Liver (tissue), 9 donors: ENCODE measurements around the gene CCL2. TPM values are rescaled to one million over a fixed set of nuclear protein-coding genes. Genes with fewer than 3 reads are reported as not detected.

ENCODE experiments used
- DNase-seq: peaks from one replicate; pipeline ENCODE4 v3.0.0-alpha.2; 2017; ENCODE audit warnings: low spot score
- H3K27ac ChIP-seq, 2 donors: one replicate each; pipeline ENCODE4 v1.7.0; 2013; ENCODE audit warnings: inconsistent platforms in 2 of 2, low read length in 2 of 2, control low read depth in 1 of 2, low read depth in 1 of 2, mild to moderate bottlenecking in 1 of 2
- H3K27me3 ChIP-seq, 4 donors: one replicate each; pipeline versions ENCODE4 v1.6.1 to v1.7.0; 2013; ENCODE audit warnings: low read length in 3 of 4, inconsistent platforms in 1 of 4, mild to moderate bottlenecking in 1 of 4, moderate library complexity in 1 of 4; ENCODE audit not compliant: control insufficient read depth in 4 of 4, insufficient read depth in 4 of 4
- H3K36me3 ChIP-seq, 4 donors: one replicate each; pipeline versions ENCODE4 v1.6.1 to v1.7.0; 2013; ENCODE audit warnings: low read length in 3 of 4, mild to moderate bottlenecking in 3 of 4, low read depth in 1 of 4, moderate library complexity in 1 of 4; ENCODE audit not compliant: control insufficient read depth in 4 of 4, insufficient read depth in 3 of 4
- H3K4me1 ChIP-seq, 4 donors: one replicate each; pipeline versions ENCODE4 v1.6.1 to v1.7.0; 2013; ENCODE audit warnings: low read length in 3 of 4, mild to moderate bottlenecking in 3 of 4, moderate library complexity in 1 of 4; ENCODE audit not compliant: control insufficient read depth in 4 of 4, insufficient read depth in 4 of 4
- H3K4me3 ChIP-seq, 3 donors: one replicate each; pipeline versions ENCODE4 v1.6.1 to v1.7.0; 2013; ENCODE audit warnings: low read length in 3 of 3, control low read depth in 1 of 3, low read depth in 1 of 3, mild to moderate bottlenecking in 1 of 3
- H3K9ac ChIP-seq, 2 donors: one replicate each; pipeline ENCODE4 v1.7.0; 2013; ENCODE audit warnings: low read length in 2 of 2, mild to moderate bottlenecking in 2 of 2, moderate library complexity in 2 of 2, control low read depth in 1 of 2, low read depth in 1 of 2
- H3K9me3 ChIP-seq, 4 donors: one replicate each; pipeline versions ENCODE4 v1.6.1 to v1.7.0; 2013; ENCODE audit warnings: low read length in 3 of 4; ENCODE audit not compliant: control insufficient read depth in 4 of 4
- EGR1 ChIP-seq, 2 donors: IDR thresholded peaks; 2 replicates each; pipeline ENCODE4 v1.6.1; 2016 to 2018; ENCODE audit warnings: antibody characterized with exemption in 2 of 2, low read depth in 2 of 2
- FOXA1 ChIP-seq: IDR thresholded peaks from 2 replicates; pipeline ENCODE4 v1.6.1; 2016; ENCODE audit warnings: antibody characterized with exemption
- FOXA2 ChIP-seq: IDR thresholded peaks from 2 replicates; pipeline ENCODE4 v1.6.1; 2016; ENCODE audit warnings: antibody characterized with exemption
- GABPA ChIP-seq, 2 donors: IDR thresholded peaks in 1 of 2; conservative IDR thresholded peaks in 1 of 2; 2 replicates each; pipeline ENCODE4 v1.6.1; 2016; ENCODE audit warnings: antibody characterized with exemption in 2 of 2, mild to moderate bottlenecking in 1 of 2, moderate library complexity in 1 of 2
- HNF4A ChIP-seq, 2 donors: conservative IDR thresholded peaks; 2 replicates each; pipeline ENCODE4 v1.6.1; 2016; ENCODE audit warnings: antibody characterized with exemption in 2 of 2, mild to moderate bottlenecking in 2 of 2
- HNF4G ChIP-seq: IDR thresholded peaks from 2 replicates; pipeline ENCODE4 v1.6.1; 2016; ENCODE audit warnings: antibody characterized with exemption
- RAD21 ChIP-seq, 2 donors: IDR thresholded peaks; 2 replicates each; pipeline ENCODE4 v1.6.1; 2016; ENCODE audit warnings: antibody characterized with exemption in 2 of 2, mild to moderate bottlenecking in 2 of 2
- RXRA ChIP-seq, 2 donors: IDR thresholded peaks; 2 replicates each; pipeline ENCODE4 v1.6.1; 2017 to 2018; ENCODE audit warnings: antibody characterized with exemption in 2 of 2, mild to moderate bottlenecking in 1 of 2
- SP1 ChIP-seq: IDR thresholded peaks from 2 replicates; pipeline ENCODE4 v1.6.1; 2018; ENCODE audit warnings: antibody characterized with exemption, mild to moderate bottlenecking
- TAF1 ChIP-seq: conservative IDR thresholded peaks from 2 replicates; pipeline ENCODE4 v1.6.1; 2016; ENCODE audit warnings: antibody characterized with exemption, mild to moderate bottlenecking
- YY1 ChIP-seq: IDR thresholded peaks from 2 replicates; pipeline ENCODE4 v1.6.1; 2016; ENCODE audit warnings: antibody characterized with exemption, mild to moderate bottlenecking
- WGBS: extraction: QIAGEN DNeasy Blood & Tissue Kit; methylation state at CpG from one replicate; pipeline ENCODE4 v1.1.7; 2013; 5-methylcytosine and 5-hydroxymethylcytosine counted together
- polyA plus RNA-seq, 2 donors: library from polyadenylated mRNA; stranded (reverse) in 1 of 2; unstranded in 1 of 2; fragments of 200-250 nt in 1 of 2; fragments of >200 nt in 1 of 2; fragmentation: Nextera tagmentation in 1 of 2; extraction: Ambion mirVana in 1 of 2; gene quantifications; one replicate each; pipeline versions ENCODE4 v1.2.1 to v1.2.3, GENCODE V29; 2013 to 2015
- total RNA-seq, 2 donors: library from RNA; depleted of rRNA; stranded (reverse); fragments of >200 nt; gene quantifications; one replicate each; pipeline ENCODE4 v1.2.3, GENCODE V29; 2014
- TF ChIP-seq, protein P1 (sequence below): IDR thresholded peaks from 2 replicates; pipeline ENCODE4 v1.6.1; 2016; ENCODE audit warnings: antibody characterized with exemption
- TF ChIP-seq, protein P2 (sequence below): fragments of 150-350 bp; IDR thresholded peaks from 2 replicates; pipeline ENCODE4 v1.5.1; 2017; ENCODE audit warnings: improper control_type of control experiment, low read depth, low read length; ENCODE audit not compliant: missing input control
- TF ChIP-seq, protein P3 (sequence below): IDR thresholded peaks from 2 replicates; pipeline ENCODE4 v1.6.1; 2016; ENCODE audit warnings: antibody characterized with exemption
- TF ChIP-seq, protein P4 (sequence below): IDR thresholded peaks from 2 replicates; pipeline ENCODE4 v1.6.1; 2016; ENCODE audit warnings: antibody characterized with exemption
- TF ChIP-seq, protein P5 (sequence below): IDR thresholded peaks from 2 replicates; pipeline ENCODE4 v1.6.1; 2016; ENCODE audit warnings: antibody characterized with exemption, mild to moderate bottlenecking
- donor health status: healthy.
- donor health status: healthy.
- donor health status: healthy.
- donor health status: healthy.
- donor health status: healthy.

CCL2 gene
- total and polyA plus RNA-seq, 4 donors = 3.5 to 8.9 (median 5.4) TPM

DNA sequence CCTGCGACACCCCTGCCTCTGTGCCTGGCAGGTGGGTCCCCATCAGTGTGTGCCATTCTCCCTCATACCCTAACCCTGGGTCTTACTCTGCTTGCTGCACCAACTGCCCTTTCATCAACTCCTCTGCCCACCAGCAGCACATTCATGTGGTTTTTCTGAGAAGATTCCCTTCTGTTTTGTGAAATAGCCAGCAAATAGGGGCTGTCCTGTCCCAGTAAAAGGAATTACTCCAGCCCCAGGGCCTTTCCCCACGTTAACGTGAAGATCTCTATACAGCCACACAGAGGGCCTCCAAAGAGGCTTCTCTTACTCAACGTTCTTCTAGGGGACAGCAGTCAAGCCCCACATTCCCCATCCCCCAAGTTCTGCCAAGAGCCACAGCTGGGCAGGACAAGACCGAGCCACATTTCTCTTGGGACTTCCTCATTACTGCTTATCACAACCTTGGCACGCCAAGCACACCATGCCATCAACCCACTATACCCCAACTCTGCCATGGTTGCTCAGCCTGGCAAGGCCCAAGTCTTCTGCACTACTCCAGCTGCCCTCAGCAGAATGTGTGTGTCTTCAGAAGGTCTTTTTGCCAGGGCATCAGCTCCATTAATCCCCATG is 18.7 kb upstream of the CCL2 start:
- TF ChIP-seq, protein P1, sequence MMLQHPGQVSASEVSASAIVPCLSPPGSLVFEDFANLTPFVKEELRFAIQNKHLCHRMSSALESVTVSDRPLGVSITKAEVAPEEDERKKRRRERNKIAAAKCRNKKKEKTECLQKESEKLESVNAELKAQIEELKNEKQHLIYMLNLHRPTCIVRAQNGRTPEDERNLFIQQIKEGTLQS = no peak
- TF ChIP-seq YY1 = no peak
- no peak for TF ChIP-seq EGR1 (IDR thresholded peaks at IDR 0.05; ENCODE audit: low read depth in 2 of 2)
- TF ChIP-seq SP1 = no peak
- TF ChIP-seq HNF4G = no peak
- TF ChIP-seq, protein P2, sequence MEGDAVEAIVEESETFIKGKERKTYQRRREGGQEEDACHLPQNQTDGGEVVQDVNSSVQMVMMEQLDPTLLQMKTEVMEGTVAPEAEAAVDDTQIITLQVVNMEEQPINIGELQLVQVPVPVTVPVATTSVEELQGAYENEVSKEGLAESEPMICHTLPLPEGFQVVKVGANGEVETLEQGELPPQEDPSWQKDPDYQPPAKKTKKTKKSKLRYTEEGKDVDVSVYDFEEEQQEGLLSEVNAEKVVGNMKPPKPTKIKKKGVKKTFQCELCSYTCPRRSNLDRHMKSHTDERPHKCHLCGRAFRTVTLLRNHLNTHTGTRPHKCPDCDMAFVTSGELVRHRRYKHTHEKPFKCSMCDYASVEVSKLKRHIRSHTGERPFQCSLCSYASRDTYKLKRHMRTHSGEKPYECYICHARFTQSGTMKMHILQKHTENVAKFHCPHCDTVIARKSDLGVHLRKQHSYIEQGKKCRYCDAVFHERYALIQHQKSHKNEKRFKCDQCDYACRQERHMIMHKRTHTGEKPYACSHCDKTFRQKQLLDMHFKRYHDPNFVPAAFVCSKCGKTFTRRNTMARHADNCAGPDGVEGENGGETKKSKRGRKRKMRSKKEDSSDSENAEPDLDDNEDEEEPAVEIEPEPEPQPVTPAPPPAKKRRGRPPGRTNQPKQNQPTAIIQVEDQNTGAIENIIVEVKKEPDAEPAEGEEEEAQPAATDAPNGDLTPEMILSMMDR = no peak
- no peak for TF ChIP-seq FOXA2
- TF ChIP-seq, protein P3, sequence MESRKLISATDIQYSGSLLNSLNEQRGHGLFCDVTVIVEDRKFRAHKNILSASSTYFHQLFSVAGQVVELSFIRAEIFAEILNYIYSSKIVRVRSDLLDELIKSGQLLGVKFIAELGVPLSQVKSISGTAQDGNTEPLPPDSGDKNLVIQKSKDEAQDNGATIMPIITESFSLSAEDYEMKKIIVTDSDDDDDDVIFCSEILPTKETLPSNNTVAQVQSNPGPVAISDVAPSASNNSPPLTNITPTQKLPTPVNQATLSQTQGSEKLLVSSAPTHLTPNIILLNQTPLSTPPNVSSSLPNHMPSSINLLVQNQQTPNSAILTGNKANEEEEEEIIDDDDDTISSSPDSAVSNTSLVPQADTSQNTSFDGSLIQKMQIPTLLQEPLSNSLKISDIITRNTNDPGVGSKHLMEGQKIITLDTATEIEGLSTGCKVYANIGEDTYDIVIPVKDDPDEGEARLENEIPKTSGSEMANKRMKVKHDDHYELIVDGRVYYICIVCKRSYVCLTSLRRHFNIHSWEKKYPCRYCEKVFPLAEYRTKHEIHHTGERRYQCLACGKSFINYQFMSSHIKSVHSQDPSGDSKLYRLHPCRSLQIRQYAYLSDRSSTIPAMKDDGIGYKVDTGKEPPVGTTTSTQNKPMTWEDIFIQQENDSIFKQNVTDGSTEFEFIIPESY = no peak
- TF ChIP-seq TAF1 = no peak
- no peak for TF ChIP-seq RXRA (IDR thresholded peaks at IDR 0.05)
- TF ChIP-seq, protein P4, sequence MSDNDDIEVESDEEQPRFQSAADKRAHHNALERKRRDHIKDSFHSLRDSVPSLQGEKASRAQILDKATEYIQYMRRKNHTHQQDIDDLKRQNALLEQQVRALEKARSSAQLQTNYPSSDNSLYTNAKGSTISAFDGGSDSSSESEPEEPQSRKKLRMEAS = no peak
- no peak for TF ChIP-seq HNF4A (conservative IDR thresholded peaks at IDR 0.05)
- no peak for TF ChIP-seq RAD21 (IDR thresholded peaks at IDR 0.05)
- TF ChIP-seq FOXA1 = no peak
- no peak for TF ChIP-seq GABPA (IDR thresholded peaks at IDR 0.05 in 1 of 2, conservative IDR thresholded peaks at IDR 0.05 in 1 of 2)
- TF ChIP-seq, protein P5, sequence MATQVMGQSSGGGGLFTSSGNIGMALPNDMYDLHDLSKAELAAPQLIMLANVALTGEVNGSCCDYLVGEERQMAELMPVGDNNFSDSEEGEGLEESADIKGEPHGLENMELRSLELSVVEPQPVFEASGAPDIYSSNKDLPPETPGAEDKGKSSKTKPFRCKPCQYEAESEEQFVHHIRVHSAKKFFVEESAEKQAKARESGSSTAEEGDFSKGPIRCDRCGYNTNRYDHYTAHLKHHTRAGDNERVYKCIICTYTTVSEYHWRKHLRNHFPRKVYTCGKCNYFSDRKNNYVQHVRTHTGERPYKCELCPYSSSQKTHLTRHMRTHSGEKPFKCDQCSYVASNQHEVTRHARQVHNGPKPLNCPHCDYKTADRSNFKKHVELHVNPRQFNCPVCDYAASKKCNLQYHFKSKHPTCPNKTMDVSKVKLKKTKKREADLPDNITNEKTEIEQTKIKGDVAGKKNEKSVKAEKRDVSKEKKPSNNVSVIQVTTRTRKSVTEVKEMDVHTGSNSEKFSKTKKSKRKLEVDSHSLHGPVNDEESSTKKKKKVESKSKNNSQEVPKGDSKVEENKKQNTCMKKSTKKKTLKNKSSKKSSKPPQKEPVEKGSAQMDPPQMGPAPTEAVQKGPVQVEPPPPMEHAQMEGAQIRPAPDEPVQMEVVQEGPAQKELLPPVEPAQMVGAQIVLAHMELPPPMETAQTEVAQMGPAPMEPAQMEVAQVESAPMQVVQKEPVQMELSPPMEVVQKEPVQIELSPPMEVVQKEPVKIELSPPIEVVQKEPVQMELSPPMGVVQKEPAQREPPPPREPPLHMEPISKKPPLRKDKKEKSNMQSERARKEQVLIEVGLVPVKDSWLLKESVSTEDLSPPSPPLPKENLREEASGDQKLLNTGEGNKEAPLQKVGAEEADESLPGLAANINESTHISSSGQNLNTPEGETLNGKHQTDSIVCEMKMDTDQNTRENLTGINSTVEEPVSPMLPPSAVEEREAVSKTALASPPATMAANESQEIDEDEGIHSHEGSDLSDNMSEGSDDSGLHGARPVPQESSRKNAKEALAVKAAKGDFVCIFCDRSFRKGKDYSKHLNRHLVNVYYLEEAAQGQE = no peak

More for the DNA sequence above, 18.7 kb upstream of the CCL2 start:
- 84% methylated on average over 6 of the region's 6 CpGs for WGBS
- no peaks in the 10 kb centered on the region for H3K36me3 ChIP-seq
- no peak overlapping the region for H3K4me3 ChIP-seq
- H3K9ac ChIP-seq = no peak overlapping the region
- peak overlapping the region; percentile 28 to 31 for H3K27ac ChIP-seq
- DNase-seq = no peak
- H3K4me1 ChIP-seq = peaks cover 0 to 18% (median 11%) of the 10 kb centered on the region in 4 donors
- no peaks in the 10 kb centered on the region for H3K9me3 ChIP-seq
- H3K27me3 ChIP-seq = no peaks in the 10 kb centered on the region
